Stimulated activated CD4-positive, alpha-beta T cell treated with anti-CD3 and anti-CD28 coated beads, Interleukin-2, amount 100 ng/mL, for 48 hours (primary cell): ENCODE results near the gene CYB561A3.
A peak's percentile ranks its signal among the peaks of the same experiment; 100 is the strongest.

Experiments used
- DNase-seq, 2 donors: peaks; one replicate each; pipeline ENCODE4 v3.0.0-alpha.2; 2020

Gene CYB561A3

DNA sequence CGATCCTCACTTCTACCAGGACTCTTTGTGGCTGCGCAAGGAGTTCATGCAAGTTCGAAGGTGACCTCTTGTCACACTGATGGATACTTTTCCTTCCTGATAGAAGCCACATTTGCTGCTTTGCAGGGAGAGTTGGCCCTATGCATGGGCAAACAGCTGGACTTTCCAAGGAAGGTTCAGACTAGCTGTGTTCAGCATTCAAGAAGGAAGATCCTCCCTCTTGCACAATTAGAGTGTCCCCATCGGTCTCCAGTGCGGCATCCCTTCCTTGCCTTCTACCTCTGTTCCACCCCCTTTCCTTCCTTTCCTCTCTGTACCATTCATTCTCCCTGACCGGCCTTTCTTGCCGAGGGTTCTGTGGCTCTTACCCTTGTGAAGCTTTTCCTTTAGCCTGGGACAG, 7.0 kb upstream of the CYB561A3 start:
- no peak for DNase-seq

DNA sequence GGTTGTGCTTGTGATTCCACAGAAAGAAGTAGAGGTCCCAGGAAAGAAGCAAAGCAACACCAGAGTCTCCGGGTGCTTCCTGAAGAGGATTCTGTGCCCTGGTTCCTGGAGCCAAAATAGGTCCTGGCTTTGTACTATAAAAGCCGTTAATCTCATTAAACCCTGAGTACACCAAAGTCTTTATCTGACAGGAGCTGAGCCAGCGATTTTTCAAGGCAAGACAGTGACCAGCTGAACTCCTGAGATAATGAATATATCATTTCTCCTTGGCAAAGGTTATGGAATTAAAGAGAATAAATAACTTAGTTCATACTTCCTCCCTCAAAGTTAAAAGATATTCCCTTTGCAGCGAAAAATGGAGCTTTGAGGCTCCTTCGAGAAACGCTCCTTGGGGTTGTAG, 5.7 kb upstream of the CYB561A3 start:
- no peak for DNase-seq

DNA sequence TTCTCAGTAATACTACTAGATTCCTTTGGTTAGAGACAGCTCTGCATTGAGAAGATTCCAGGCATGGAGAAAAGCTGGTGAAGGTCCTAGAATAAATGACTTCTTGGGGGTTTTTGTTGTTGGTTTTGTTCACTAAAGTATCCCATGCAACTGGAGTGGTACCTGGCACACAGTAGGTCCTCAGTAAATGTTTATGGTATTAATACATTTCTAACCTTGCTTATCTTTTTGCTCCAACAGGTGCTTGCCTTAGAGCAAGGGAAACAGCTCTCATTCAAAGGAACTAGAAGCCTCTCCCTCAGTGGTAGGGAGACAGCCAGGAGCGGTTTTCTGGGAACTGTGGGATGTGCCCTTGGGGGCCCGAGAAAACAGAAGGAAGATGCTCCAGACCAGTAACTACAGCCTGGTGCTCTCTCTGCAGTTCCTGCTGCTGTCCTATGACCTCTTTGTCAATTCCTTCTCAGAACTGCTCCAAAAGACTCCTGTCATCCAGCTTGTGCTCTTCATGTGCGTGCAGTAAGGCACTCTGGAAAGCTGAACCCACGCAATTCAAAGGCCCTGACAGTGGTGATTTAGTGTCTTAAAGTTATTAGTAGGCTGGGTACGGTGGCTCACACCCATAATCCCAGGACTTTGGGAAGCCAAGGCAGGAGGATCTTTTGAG, 2.5 kb upstream of the CYB561A3 start:
- DNase-seq: no peak

DNA sequence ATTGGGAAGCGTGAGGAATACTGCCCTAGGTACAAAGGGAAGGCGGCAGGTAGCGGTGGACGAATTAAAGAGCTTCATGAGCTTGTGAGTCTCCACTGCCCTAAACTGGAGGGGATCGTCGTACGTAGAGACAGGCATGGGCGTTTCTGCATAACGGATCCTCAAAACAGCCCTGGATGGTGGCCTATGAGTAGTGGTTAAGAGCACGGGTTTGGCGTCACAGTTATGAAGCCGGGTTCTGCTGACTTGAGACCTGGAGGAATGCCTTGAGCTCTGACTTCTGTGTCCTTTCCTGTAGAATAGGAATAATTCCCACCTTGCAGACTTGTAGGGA, 827 bp upstream of the CYB561A3 start:
- peak; percentile 14 to 19 for DNase-seq

DNA sequence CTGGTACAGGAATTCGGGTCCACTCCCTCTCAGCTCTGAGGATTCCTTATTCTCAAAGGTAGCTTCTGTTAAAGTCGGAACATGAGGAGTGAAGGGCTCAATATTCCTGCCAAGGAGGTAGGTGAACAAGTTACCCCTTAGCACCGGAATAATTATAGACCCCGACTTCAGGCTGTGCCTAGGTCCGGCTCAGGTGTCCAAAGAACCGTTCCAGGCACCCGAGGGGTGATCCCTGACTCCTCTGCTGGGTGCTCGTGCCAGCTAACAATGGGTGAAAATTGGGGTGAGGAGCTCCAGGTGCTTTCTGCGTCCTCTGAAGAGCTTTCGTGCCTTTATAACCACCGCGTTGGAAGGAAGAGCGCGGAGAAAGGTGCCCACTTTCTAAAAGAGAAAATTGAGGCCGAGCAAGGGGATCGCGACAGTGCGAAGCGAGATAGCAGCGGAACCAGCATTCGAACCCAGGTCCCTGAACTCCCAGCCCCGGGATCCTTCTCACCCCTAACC, 393 bp downstream of the CYB561A3 start:
- no peak for DNase-seq

DNA sequence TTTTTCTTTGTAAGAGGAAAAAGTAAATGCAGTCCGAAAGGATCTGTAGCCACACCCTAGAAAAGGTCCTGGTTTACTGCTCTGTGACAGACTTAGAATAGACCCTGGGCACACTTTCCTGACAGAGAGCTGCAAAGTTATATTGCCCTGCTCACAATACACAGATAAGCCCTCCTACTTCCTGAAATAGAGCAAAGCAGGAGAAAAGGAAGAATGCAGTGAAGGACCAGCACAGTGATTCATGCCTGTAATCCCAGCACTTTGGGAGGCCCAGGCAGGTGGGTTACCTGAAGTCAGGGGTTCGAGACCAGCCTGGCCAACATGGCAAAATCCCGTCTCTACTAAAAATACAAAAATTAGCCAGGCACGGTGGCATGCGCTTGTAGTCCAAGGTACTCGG, 2.2 kb downstream of the CYB561A3 start:
- DNase-seq: no peak

DNA sequence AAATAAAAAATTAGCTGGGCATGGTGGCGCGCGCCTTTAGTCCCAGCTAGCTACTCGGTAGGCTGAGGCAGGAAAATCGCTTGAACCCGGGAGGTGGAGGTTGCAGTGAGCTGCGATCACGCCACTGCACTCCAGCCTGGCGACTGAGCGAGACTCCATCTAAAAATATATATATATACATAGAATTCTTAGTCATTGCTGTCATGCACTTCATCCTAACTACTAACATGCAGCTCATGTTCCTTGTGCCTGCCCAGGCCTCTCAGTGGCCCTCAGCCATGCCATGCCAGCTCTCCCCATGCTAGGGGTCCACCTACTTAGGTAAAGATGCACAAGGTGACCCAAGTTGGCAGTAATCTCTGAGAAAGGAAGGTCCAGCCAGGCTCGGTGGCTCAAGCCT, 3.1 kb downstream of the CYB561A3 start:
- DNase-seq: no peak

DNA sequence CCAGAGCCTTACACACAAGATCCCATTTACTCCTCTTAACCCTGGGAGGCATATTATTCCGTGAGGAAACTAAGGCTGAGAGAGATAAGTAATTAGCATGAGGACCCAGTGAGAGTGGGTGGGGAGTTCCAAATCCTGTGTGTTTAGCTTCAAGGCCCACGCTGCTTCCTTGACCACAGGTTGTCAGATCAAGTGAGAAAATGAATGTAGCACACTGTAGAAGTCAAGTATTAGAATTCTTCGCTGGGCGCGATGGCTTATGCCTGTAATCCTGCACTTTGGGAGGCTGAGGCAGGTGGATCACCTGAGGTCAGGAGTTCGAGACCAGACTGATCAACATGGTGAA, 3.8 kb downstream of the CYB561A3 start:
- no peak for DNase-seq

DNA sequence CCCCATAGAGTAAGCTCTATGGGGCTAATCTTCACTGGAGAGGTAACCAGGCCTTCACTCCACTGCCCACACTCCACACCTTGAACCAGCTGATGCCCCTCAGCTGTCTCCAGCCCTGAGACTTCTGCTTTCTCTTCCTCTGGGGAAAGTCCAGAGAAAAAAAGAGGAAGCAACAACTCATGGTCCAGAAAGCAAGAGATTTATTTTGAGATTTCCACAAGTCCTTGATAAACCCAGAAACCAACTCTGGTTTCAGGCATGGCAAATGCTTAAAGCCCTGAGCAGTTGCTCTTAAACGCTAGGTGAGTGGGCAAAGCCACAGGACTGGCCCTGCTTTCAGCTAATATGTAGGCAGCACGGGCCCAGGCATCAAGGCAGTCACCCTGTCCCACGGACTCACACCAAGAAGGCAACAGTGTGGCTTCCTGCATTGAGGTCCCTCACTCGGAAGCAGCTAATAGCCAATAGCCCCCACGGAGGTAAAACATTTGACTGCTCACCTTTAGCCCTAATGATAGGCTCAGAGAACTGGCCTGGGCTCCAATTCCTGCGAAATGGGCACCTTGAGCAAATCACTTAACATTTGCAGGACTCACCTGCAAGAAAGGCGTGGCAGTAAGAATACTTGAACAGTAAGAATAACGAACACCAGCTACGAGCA, 4.3 kb downstream of the CYB561A3 start:
- no peak for DNase-seq

DNA sequence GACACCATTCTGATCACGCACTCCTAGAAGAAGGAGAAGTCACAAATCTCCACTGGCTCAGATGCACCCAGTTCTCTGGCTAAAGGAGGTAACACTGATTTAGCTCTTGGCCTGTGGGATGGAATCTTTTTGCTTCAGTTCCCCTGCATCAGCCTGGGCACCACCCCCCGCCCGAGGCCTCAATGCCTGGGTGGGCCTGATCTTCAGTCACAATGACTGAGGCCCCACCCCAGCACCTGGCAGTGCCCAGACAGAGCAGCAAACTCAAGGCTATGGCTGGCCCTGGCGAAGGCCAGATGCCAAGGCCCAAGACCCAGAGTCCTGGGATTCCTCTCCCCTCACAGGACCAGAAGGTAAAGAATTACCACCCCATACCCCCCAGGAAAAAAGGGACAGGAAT, 5.0 kb downstream of the CYB561A3 start:
- DNase-seq: no peak

DNA sequence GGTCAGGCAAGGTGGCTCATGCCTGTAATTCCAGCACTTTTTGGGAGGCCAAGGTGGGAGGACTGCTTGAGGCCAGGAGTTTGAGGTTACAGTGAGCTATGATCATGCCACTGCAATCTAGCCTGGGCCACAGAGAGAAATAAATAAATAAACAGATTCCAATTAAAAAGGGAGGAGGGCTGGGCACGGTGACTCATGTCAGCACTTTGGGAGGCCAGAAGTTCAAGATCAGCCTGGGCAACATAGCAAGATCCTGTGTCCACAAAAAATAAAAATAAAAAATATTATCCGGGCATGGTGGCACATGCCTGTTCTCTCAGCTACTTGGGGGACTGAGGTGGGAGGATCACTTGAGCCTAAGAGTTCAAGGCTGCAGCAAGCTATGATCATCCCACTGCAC, 7.5 kb downstream of the CYB561A3 start:
- DNase-seq: no peak

DNA sequence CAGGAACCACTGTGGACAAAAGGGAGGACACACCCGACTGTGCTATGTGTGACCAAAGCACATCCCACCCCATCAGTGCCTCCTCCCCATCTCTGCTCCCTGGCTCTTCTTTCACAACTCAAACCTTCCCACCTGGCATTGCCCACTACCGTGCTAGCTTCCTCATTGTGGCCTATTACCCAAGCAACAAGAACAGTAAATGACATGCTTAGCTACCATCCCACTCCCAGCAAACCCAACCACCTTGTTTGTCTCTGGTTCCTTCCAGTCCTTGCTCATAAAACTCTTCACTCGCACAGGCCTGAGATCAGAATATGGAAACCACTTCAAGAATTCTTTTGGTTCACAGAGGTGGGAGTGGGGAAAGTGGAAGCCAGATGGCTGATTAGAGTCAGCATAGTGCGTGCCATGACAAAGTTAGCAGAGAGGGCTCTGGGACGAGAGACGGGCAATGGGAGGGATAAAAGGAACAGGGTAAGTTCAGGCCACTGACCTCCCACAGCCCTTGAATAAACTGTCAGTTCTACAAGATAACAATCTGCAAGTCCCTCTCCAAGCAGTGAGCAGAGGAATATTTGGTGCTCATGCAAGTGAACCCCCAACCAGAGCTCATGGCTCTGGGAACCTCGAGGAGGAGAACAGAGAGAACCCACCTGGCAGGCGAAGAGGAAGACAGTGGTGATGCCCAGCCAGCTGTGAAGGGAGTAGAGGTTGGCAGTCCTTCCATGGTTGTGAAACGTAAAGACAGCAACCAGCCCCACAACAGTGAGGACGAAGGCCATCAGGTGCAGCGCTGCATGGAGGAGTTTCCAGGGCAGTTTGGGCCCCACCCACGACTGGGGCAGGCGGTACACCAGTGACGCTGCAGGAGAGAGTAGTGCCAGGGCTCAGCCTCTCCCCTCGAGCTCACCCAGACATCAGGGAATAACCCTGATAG, 8.3 kb downstream of the CYB561A3 start:
- no peak for DNase-seq

DNA sequence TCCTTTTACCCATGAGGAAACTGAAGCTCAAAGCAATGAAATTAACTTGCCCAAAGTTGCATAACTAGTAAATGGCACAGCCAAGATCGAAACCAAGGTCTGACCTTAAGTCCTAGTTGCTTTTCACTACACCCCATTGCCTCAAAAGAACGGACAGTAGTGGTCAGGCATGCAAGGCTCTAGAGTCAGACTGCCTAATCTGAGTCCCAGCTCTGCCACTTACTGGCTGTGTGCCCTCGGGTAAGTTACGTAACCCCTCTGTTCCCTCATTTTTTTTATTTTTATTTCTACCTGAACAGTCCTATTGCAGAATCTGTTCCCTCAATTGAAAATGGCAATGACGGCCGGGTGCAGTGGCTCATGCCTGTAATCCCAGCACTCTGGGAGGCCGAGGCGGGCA, 9.6 kb downstream of the CYB561A3 start:
- DNase-seq: no peak

DNA sequence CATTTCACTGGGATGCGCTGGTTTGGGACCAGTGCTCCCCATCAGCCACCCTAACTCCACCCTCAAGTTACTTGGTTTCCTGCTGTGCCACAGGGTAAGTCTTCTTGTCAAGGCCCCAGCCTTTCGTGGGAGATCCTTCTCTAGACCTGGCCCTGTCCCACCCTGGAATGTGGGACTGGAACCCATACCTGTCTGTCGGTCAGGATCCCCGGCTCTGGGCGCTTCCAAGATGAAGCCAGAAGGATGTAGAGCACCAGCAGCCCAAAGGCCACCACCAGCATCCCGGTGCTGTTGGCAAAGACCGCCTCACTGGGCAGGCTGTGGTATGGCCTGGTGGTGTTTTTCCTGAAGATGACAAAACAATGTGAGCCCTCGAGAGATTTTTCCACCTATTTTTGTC, 10.9 kb downstream of the CYB561A3 start:
- DNase-seq: no peak

DNA sequence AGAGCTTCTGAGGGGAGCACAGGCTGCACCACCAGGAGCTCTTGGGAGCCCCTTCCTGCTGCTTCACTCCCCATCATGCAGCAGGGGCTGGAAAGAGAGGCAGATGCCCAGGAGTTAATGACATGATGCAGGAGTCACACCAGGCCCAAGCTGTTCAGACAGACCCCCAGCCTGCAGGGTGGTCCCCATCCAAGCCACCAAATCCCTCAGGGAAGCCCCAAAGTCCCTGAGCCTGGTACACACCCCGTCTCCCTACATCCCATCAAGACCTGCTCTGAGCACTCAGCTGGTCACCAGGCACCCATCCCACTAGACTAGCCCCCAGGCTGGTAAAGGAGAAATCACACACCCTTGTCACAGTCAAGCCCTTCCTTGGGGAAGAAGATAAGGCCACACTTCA, 11.3 kb downstream of the CYB561A3 start:
- no peak for DNase-seq

DNA sequence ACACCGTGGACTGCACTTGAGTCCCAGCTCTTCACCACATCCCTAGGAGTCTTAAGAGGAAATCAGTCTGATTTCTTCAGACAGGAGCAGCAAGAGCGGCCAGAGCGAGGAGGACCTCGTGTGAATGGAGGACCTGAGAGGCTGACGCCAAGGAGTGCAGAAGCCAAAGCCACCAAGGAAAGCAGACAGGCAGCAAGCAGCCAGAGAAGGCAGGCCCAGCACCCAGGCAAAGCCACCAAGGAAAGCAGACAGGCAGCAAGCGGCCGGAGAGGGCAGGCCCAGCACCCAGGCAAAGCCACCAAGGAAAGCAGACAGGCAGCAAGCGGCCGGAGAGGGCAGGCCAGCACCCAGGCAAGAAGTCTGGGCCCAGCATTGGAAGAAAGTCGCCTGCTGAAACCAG, 11.8 kb downstream of the CYB561A3 start:
- DNase-seq: no peak

DNA sequence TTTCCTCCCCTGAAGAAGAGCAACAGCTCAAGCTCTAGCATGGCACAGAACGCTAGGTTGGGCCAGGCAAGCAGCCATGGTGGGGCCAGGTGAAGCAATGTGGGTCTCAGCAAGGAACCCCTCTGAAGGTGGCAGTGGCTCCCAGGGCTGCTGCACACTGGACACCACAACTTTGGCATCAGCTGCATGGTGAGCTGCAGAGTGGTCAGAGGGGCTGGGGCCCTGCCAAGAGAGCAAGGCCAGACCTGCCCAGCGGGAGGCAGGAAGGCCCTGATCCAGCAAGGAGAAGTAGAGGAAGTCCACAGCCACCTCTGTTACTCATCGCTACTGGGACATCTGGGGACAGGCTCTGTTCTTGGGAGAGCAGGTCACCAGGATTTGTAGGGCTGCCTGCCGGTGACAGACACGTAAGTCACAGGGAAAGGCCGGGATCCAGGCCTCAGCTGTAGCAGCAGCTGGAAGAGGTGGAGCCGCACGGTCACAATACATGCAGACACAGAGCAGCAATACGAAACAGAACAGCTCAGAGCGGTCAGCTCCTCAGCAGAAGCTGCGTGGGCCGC, 12.4 kb downstream of the CYB561A3 start:
- no peak for DNase-seq

DNA sequence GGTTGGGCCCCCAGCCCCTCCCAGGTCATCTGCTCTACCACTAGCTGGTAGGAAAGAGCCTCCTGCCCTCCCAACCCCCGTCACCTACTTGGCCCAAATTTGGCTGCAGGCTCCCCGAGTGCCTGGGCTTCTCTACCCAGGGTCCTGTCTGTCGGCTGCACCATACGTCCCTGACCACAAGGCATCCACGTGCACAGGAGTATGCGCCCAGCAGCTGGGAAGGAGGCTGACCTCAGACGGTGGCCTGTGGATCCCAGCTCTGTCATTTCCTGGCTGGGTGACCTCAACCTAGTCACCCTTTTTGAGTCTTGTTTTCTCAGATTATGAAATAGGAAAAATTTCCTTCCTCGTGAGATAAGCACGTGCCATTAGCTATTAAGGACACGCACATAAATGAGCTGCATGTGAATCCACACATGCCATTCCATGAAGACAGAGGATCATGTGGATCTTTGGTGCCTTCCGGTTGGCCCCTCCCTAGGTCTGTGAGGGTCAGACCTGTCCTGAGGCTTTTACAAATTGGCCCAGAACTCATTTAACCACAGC, 13.7 kb downstream of the CYB561A3 start:
- no peak for DNase-seq

DNA sequence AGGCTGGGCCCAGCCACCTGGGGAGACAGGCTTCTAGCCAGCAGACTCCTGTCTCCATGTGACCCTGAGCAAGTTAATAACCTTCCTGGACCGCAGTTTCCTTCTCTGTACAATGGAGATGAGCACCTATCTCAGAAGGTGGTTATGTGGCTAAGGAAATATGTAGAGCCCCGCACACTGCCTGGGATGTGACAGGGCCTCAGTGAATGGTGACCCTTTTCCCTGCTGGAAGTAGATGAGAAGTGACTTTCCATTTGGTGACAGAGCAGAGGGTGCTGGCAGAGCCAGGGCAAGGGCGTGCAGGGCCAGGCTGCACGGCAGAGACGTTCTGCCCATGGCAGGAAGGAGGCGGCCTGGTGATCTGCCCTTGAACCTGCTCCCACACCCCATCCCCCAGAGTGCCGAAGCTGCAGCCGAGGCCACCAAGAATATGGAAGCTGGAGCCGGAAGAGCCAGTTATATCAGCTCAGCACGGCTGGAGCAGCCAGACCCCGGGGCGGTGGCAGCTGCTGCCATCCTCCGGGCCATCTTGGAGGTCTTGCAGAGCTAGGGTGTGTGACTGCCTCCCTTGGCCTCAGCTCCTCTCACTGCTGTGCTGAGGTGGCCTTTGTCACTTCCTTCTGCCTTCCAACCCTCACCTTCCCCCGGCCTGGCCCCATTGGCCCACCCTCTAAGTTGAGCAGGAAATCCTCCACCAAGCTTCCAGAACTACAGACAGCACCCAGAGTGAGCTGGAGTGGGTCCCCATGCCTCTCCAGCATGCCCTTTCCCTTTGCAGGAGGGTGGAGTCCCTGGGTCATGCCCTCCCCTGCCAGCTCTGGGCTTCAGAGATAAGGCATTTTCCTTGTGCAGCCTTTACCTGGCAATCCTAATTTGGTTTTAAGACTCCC, 15.5 kb downstream of the CYB561A3 start:
- no peak for DNase-seq

DNA sequence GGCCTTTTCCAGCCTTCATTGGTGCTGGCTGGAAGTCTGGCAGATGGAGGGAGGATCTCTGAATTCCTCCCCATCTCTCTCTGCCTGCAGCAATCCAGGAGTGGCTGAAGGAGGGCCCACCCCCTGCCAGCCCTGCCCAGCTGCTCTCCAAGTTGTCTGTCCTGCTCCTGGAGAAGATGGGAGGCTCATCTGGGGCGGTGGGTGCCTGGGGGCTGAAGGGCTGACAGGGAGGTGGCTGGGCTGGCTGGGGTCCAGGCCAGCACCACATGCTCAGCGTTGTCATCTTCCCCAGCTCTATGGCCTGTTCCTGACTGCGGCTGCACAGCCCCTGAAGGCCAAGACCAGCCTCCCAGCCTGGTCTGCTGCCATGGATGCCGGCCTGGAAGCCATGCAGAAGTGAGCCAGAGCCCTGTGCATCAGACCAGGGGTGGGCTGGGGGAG, 16.5 kb downstream of the CYB561A3 start:
- no peak for DNase-seq

DNA sequence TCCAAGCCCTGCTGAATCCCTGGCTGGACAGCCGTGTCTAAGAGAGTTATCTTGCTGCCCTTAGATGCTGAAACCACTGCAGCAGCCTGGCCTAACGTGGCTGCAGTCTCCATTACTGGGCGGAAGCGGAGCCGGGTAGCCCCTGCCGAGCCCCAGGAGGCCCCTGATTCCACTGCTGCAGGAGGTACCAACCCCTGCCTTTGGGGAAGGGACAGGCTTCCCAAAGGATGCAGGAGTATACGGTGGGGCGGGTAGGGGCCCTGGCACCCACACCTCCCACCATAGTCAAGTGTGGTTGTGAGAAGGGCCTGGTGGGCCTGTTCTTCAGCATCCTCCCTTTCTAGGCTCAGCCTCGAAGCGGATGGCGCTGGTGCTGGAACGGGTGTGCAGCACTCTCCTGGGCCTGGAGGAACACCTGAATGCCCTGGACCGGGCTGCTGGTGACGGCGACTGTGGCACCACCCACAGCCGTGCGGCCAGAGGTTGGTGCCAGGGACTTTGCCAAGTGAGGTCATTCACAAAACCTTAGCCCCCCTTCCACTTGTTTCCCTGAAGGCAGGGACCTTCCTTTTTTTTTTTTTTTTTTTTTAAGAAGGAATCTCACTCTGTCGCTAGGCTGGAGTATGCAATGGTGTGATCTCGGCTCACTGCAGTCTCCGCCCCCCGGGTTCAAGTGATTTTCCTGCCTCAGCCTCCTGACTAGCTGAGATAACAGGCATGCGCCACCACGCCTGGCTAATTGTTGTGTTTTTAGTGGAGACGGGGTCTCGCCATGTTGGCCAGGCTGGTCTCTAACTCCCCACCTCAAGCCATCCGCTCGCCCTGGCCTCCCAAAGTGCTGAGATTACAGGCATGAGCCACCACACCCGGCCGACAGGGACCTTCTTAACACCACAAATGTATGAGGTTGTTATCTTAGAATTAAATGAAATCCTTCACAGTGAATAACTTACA, 17.6 kb downstream of the CYB561A3 start:
- DNase-seq: no peak
